Measurements from ENCODE around the gene MRPL10. TPM values are rescaled to one million over a fixed set of nuclear protein-coding genes. Genes with fewer than 3 reads are reported as not detected.

The MRPL10 gene
- total RNA-seq (10 to 100 TPM; 49.0 to 51.4 TPM), total RNA-seq (17.0 to 81.4 (median 41.4) reads per million in 172 experiments)
- 31.8 TPM for polyA plus RNA-seq (2013, experiment 1 of 2)
- polyA plus RNA-seq (2013, experiment 2 of 2) = 45.3 TPM

DNA sequence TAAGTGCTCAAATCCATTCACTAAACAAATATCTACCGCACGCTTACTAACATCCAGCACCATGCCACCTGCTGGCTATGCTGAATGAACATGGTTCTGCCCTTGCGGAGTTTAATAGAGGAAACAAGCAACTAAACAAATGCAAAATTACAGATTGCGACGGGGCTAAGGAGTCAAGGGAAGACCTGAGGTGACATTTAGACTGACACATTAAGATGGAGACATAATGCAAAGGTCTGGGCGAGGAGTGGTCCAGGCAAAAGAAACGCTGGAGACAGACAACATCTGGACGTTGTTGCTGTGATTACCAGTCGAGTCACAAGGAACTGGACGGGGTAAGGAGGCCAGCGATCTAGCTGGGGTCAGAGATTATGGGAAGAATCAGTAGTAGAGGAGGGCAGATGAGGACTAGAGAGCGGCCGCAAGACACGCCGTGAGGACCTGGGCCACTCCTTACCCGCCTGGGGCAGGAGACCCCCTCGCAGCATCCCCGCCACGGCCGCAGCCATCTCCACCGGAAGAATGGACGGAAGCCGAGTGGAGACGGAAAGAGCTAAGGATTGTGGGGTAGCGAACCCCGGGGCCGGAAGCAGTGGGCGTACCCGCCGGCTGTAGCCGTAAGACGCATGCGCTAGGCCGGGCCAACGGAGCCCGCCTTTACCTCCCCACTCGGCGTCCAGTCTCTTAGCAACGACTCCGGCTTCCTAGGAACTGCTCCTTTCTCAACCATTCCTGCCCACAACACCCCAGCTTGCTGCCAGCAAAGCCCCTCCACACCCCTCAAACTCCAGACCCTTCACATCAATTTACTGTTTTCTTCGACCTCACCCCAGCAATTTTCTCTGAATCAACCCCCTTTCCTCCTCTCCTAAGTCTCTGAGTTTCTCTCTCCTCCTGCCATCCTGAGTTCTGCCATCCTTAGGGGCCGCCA, at the start of gene MRPL10, which contains the start of gene LRRC46:
Gene MRPL10 (minus strand): TSS at position 539 of the 931 bp plus-strand sequence. CDS start 30 bp downstream, at position 509.
Gene LRRC46 (plus strand): TSS at position 668 of the 931 bp plus-strand sequence. CDS start 320 bp downstream, outside the sequence.
- H3K9me3 Mint-ChIP-seq = no peaks in the 10 kb centered on the region
- no peaks in the 10 kb centered on the region for H3K27me3 Mint-ChIP-seq
- peaks cover 36% of the 10 kb centered on the region for H3K36me3 Mint-ChIP-seq (ENCODE audit: low read depth)
- TF ChIP-seq, protein P1, sequence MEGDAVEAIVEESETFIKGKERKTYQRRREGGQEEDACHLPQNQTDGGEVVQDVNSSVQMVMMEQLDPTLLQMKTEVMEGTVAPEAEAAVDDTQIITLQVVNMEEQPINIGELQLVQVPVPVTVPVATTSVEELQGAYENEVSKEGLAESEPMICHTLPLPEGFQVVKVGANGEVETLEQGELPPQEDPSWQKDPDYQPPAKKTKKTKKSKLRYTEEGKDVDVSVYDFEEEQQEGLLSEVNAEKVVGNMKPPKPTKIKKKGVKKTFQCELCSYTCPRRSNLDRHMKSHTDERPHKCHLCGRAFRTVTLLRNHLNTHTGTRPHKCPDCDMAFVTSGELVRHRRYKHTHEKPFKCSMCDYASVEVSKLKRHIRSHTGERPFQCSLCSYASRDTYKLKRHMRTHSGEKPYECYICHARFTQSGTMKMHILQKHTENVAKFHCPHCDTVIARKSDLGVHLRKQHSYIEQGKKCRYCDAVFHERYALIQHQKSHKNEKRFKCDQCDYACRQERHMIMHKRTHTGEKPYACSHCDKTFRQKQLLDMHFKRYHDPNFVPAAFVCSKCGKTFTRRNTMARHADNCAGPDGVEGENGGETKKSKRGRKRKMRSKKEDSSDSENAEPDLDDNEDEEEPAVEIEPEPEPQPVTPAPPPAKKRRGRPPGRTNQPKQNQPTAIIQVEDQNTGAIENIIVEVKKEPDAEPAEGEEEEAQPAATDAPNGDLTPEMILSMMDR (IDR thresholded peaks at IDR 0.05) = no peak
- Histone ChIP-seq H3K4me1 (ENCODE audit: insufficient read depth, low read length) (peaks cover 66% of the 10 kb centered on the region), H3K27ac (ENCODE audit: low read depth in 1 of 2, low read length in 2 of 2) (peak within 1 kb of the TSS; percentile 78 to 90), H3K27me3 (ENCODE audit: control insufficient read depth in 1 of 2, insufficient read depth in 2 of 2, low read length in 2 of 2) (no peaks in the 10 kb centered on the region), H3K9me3 (ENCODE audit: control insufficient read depth in 1 of 2, insufficient read depth in 1 of 2, low read length in 2 of 2) (no peaks in the 10 kb centered on the region), H3K36me3 (ENCODE audit: insufficient read depth, low read length) (peaks cover 26% of the 10 kb centered on the region), H3K4me3 (ENCODE audit: low read length) (peak within 1 kb of the TSS; percentile 92)
- intact Hi-C loops (cut with DNase I, micrococcal nuclease) = loop anchor here (1.0 to 10.0 kb wide), 4 partner anchors 64 to 274 kb away; partner anchors contain the start of genes CBX1 (in 1 of the 2), NFE2L1 (in 1 of the 2) and SNX11 (in 1 of the 2)
- CTCF ChIA-PET = interaction anchor here (0.6 to 2.3 kb wide), 7 partner anchors 10 to 900 kb away, joined by 3 to 20 read pairs (median 9); partner anchors contain the start of genes CDK5RAP3, OSBPL7 and SCRN2
- peak within 1 kb of the TSS; percentile 89 for H3K4me3 Mint-ChIP-seq
- H3K4me1 Mint-ChIP-seq (ENCODE audit: low read depth) = peaks cover 58% of the 10 kb centered on the region
- peak within 1 kb of the TSS; percentile 78 for H3K27ac Mint-ChIP-seq
- DNase-seq (peak; percentile 84 to 95 (median 88)), ATAC-seq (ENCODE audit: poor library complexity) (peak; percentile 86)
- POLR2A ChIA-PET = interaction anchor here (0.6 to 2.5 kb wide), 15 partner anchors 9 to 182 kb away, joined by 3 to 53 read pairs (median 3); partner anchors contain the start of genes CDK5RAP3, KPNB1, OSBPL7 and PNPO

GRCh38 chr17:47879776-47880454, 48.6 kb upstream of the MRPL10 start:
- no peak for ATAC-seq (ENCODE audit: poor library complexity)
- Histone ChIP-seq H3K36me3 (ENCODE audit: insufficient read depth, low read length) (no peaks in the 10 kb centered on the region), H3K9me3 (ENCODE audit: control insufficient read depth in 1 of 2, insufficient read depth in 1 of 2, low read length in 2 of 2) (no peaks in the 10 kb centered on the region), H3K27ac (ENCODE audit: low read depth in 1 of 2, low read length in 2 of 2) (no peak overlapping the region), H3K4me1 (ENCODE audit: insufficient read depth, low read length) (peaks cover 29% of the 10 kb centered on the region), H3K4me3 (ENCODE audit: low read length) (no peak overlapping the region), H3K27me3 (ENCODE audit: control insufficient read depth in 1 of 2, insufficient read depth in 2 of 2, low read length in 2 of 2) (peaks cover 5 to 10% of the 10 kb centered on the region in 2 experiments)
- POLR2A ChIA-PET = no interaction called here
- Mint-ChIP-seq H3K9me3 (no peaks in the 10 kb centered on the region), H3K27me3 (peaks cover 27% of the 10 kb centered on the region), H3K27ac (no peak overlapping the region), H3K36me3 (ENCODE audit: low read depth) (no peaks in the 10 kb centered on the region), H3K4me1 (ENCODE audit: low read depth) (peaks cover 24% of the 10 kb centered on the region), H3K4me3 (no peak overlapping the region)
- CTCF ChIA-PET = no interaction called here
- TF ChIP-seq, protein P1 (IDR thresholded peaks at IDR 0.05) = no peak
- intact Hi-C loops (cut with DNase I, micrococcal nuclease) = no loop called here
- DNase-seq = no peak

GRCh38 chr17:47879028-47879585, 47.8 kb upstream of the MRPL10 start:
- Histone ChIP-seq H3K36me3 (ENCODE audit: insufficient read depth, low read length) (no peaks in the 10 kb centered on the region), H3K4me3 (ENCODE audit: low read length) (no peak overlapping the region), H3K27ac (ENCODE audit: low read depth in 1 of 2, low read length in 2 of 2) (no peak overlapping the region), H3K9me3 (ENCODE audit: control insufficient read depth in 1 of 2, insufficient read depth in 1 of 2, low read length in 2 of 2) (no peaks in the 10 kb centered on the region), H3K27me3 (ENCODE audit: control insufficient read depth in 1 of 2, insufficient read depth in 2 of 2, low read length in 2 of 2) (peaks cover 10 to 11% of the 10 kb centered on the region in 2 experiments), H3K4me1 (ENCODE audit: insufficient read depth, low read length) (peaks cover 21% of the 10 kb centered on the region)
- ChIA-PET CTCF (no interaction called here), POLR2A (no interaction called here)
- intact Hi-C loops (cut with DNase I, micrococcal nuclease) = no loop called here
- H3K27me3 Mint-ChIP-seq = peaks cover 35% of the 10 kb centered on the region
- DNase-seq = no peak
- no peaks in the 10 kb centered on the region for H3K36me3 Mint-ChIP-seq (ENCODE audit: low read depth)
- peaks cover 16% of the 10 kb centered on the region for H3K4me1 Mint-ChIP-seq (ENCODE audit: low read depth)
- H3K4me3 Mint-ChIP-seq = no peak overlapping the region
- H3K9me3 Mint-ChIP-seq = no peaks in the 10 kb centered on the region
- TF ChIP-seq, protein P1 (IDR thresholded peaks at IDR 0.05) = no peak
- H3K27ac Mint-ChIP-seq = no peak overlapping the region
- ATAC-seq (ENCODE audit: poor library complexity) = no peak
